HG03442 (cell line): Measurements from ENCODE around the gene STAT5B.

ENCODE experiments used
- ATAC-seq: cut with Tn5 transposase; IDR thresholded peaks from one replicate; pipeline ENCODE4 v1.9.1; 2021; ENCODE audit warnings: mild to moderate bottlenecking, moderate library complexity; ENCODE audit not compliant: unreplicated experiment

Gene STAT5B

DNA sequence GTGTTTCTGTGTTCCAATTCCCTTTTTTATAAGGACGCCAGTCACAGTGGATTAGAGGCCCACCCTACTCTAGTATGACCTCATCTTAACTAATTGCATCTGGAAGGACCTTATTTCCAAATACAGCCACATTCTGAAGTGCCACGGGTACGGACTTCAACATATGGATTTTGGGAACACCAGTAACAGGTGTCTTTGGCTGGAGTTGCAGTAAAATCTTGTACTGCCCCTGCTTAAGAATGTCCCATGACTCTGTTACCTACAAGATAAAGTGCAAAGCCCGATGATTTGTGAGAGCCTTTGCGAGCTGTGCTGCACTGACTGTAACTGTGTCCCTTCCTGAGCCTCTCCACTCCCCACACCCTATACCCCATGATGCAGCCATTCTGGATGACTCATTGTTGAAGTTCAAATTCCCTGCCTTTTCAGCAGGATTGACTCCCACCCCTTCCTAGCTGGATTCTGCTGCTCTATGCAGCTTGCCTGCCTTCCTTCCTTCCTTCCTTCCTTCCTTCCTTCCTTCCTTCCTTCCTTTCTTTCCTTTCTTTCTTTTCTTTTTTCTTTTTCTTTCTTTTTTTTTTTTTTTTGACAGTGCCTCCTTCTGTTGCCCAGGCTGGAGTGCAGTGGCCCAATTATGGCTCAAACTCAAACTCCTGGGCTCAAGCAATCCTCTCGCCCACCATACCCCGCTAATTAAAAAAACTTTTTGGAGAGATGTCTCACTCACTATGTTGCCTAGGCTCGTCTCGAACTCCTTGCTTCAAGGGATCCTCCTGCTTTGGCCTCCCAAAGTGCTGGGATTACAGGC is 93.1 kb downstream of the STAT5B start:
- ATAC-seq = no peak

DNA sequence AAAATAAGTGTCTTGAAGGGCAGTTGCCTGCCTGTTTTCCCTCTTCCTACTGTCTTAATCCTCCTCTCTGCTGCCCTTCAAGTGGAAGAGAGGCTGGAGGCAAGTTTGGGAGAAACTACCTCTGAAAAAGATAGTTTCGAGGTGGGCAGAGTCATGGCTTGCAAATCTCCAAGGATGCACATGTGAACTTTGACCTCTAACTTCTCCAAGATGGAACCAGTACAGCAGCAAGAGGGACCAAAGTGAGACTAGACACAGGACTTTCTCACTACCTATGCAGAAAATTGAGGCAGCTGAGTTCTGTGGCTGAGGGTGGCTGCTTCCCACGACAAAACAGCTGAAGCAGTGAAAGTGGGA is 94.4 kb downstream of the STAT5B start:
- no peak for ATAC-seq

DNA sequence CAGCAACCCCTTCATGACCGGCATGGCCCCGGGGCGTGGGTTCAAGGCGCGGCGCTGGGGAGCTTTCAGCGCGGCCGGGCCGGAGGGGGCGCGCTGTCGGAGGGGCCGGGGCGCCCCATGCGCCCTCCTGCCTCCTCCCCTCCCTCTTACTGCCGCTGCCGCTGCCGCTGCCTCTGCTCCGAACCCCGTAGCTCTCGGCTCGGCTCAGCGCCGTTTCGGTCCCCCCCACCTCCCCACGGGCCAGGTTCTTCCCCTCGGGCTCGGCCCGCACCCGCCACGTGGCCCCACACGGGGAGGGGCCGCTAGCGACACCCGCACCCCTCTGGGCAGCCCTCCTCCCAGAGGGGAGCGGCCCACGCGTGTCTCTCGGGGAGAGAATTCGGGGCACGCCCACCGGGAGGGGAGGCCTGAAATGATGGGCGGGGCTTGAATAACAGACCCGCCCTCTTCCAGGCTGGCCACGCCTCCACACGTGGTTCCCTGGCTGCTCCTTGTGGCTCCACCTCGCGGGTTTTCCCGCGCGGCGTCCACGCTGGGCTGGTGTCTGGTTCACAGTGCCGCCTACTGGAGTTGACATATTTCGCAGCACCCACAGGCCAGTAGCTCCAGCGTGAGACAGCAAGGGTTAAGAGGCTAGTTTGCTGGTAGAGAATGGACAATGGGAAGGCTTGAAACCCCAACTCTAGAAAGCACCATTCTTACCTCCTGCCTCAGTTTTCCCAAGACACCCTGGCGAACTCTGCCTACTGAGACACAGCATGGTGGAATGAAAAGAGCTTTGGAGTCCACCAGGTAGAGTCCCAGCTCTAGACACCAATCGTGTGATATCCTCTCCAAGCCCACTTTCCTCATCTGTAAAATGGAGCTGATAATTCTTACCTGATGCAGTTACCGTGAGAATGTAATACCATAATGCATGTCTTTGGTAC is 95.0 kb downstream of the STAT5B start, which contains the start of gene KCNH4:
Gene KCNH4, minus strand, starts transcription at position 221 of the 929 bp plus-strand sequence. Its CDS starts 197 bp downstream, at position 24.
- ATAC-seq = peak; percentile 49

DNA sequence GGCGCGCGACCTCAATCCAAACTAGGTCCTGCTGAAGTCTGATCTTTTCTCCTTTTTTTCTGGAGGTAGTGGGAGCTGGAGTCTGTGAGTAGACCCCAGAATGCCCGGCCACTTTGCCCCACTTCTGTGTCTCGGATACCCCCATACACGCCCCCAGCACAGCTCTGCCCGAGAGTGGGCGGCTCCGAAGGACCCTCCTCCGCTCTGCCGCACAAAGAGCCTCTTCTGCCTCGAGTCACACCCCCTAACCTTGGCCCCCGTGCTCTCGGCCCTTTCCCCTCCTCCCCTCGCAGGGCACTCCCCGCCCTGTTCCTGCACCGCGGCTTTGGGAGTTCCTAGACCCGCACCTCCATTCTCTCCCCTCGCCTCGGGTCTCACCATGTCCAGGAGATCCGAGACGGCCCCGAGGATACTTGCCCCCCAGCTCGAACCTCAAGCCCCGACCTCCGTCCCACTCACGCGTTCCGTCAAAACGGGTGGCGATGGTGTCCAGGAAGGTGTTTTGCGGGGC is 95.7 kb downstream of the STAT5B start:
- no peak for ATAC-seq

DNA sequence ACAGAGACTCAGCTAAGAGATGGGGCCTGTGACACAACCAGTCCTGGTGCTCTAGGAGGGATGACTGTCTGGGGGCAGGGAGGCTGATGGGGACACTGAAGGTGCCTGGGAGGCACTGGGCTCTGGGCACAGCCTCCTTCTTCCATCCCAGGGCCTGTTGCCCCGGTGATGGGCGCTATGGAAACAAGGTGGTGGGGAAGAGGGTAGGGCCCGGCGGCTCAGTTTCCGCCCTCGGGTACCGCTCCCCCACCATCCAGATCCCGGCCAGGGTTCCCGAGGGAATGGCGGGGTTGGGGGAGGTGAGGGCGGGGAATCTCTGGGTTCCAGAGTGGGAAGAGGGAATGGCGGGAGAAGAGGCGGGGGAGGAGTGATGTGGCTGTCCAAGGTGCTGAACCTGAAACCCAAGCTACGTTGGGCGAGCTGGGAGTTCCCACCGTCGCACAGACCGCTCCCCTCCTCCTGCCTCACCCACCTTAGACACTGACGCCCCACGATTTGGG is 96.2 kb downstream of the STAT5B start:
- no peak for ATAC-seq

DNA sequence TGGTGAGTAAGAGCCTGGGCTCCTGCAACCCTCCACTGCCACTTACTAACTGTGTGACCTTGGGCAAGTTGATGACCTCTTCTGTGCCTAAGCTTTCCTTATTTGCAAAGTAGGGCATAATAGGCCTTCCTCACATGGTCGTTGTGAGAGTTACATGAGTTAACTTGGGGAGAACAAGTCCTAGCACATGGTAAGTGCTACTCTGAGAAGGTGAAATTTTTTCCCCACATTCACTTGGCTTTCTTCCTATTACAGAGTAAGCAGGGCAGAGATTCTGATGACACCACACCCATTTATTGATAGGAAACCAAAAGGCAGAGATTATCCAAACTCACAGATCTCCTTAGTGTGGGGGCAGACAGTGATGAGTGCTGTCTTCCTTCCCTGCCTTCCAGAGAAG is 96.9 kb downstream of the STAT5B start:
- no peak for ATAC-seq

DNA sequence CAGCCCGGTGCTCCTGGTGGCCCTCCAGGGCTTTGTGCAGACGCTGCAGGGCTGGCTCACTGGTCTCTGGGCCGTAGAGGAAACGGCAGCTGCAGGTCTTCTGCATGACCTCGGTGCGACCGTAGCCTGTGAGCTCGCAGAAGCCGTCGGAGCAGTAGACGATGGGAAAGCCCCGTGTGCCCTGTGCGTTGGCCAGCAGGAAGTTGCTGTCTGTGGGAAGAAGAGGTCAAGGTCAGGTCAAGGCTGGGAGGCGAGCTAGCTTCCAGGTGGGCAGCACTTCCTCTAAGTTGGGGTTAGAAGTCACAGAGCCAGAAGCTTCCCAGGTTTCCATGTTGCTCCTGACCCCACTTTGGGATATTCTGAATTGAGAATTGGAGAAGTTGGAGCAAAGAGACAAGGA is 97.4 kb downstream of the STAT5B start:
- ATAC-seq = no peak

DNA sequence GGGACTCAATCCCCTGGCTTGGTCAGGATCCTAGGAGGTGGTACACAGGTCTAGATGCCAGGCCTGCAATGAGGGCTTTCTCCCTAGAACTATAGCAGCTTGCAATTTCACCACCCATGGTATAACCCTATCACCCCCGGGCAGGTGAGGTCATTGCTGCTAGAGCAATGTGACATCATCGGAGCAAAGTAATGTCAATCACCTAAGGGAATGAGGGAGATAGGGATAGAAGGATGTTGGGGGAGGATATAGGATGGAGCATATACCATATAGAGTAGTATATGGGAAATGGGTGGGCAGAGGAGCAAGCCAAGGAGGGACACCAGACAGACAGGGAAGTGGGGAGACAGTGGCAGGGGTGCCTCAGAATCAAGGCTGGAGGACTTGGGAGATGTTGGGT is 98.5 kb downstream of the STAT5B start:
- no peak for ATAC-seq

DNA sequence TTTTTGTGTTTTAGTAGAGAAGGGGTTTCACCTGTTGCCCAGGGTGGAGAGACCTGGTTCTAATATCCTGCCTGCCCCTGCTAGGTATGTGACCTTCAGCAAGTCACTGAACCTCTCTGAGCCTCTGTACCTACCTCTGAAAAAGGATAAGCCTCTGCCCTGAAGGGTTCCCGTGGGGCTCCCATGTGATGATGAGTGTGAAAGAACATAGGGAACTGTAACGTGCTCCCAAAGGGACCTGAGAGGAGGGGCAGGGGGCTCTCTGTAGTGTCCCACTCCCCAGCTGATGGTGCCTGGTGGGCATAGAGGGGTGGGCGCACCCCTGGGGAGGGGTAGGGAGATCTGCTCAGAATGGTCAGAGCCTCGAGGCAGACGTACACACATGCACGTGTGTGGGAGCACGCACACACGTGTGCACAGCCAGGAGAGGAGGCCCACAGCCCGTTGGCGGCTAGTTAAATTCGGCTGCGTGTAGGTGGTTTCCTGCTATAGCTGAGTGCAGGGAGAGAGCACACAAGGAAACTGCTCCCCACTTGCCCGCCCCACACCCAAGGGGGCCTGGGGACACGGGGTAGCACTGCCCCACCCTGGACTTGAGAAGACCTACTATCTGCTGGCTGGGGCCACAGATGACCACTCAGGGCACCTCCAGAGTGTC is 101.9 kb downstream of the STAT5B start:
- ATAC-seq = no peak

DNA sequence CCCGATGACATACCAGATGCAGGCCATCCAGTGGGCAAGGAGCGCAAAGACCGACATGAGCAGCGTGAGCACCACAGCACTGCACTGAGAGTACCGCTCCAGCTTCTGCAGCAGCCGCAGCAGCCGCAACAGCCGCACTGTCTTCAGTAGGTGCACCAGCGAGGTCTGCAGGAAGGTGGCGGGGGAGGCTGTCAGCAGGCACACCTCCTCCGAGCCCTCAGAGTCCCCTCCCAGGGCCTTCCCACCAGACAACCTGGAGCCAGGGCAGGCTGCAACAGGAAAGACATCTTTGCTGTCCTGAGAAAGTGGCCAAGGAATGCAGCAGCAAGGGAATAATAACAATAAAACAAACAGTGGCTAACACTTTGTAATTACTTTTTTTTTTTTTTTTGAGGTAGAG is 104.4 kb downstream of the STAT5B start:
- no peak for ATAC-seq

DNA sequence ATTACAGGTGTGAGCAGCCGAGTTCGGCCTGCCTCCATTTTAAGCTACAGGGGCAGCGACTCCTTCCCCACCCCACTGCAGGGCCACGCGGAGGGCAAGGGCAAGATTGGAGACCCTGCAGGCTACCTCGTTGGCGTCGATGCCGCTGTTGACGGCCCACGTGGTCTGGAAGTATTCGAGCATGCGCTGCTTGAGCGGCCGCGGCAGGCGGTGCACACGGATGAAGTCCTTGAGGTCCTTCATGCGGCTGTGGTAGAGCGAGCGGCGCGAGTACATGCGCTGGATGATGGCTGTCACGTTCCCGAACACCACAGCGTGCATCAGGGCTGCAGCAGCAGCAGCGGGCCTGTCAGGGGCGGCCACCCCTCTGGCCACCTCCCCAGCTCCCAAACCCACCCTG is 106.8 kb downstream of the STAT5B start:
- ATAC-seq = no peak

DNA sequence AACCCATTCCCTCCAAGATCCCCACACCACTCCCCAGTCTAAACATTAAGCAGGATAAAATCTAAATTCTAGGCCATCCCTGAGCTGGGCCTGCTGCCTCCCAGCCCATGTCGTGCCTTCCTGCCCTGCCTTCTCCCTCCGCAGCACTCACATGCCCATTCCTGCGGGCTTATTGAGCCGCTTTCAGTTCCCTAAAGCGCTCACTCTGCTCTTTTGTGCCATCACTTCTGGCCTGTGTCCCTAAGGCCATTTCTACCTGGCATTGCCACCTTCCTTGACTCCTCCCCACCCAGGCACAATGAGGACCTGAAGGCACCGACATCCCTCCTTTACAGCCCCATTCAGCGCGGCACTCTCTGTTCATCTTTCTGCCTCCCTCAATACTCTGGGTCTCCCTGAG is 108.4 kb downstream of the STAT5B start:
- no peak for ATAC-seq

DNA sequence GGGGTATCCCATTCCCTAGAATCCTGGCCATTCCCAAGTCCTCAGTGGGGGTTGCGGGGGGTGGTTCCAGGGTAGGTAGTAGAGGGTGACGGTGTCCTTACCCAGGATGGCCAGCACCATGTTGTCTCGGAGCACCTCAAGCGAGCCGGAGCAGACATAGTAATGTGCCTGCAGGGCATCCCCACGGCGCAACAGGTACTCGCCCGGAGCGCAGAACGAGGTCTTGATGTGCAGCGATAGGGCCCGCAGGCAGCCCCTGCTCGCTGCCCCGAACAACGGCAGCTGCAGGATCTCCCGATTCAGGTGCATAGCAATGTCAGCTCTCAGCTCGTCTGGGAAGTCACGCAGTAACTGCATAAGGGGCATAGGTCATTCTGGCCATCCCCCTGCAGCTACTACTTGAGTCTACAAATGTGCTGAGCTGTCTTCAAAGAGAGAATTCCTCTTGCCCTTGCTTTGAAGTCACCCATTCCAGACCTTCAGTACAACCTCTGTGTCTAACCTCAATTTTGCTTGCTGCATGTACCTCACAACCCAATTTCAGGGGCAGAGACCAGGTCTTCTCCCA is 109.9 kb downstream of the STAT5B start:
- ATAC-seq = no peak

DNA sequence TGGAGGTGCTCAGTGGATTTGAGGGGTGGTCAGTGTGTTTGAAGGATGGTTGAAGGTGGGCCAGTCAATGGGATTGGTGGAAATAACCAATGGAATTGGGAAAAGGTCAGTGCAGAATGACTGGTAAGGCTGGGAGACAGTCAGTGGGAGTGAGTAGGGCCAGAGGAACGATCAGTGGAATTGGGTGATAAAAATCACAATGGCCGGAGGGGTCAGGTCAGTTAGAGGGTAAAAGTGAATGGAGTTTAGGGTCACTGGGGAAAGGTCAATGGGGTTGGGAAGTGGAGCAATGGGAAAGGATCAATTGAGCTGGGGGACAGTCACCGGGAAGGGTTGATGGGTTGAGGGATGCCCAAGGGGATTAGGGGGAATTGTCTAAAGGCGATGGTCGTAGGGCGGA is 110.4 kb downstream of the STAT5B start:
- ATAC-seq = no peak

DNA sequence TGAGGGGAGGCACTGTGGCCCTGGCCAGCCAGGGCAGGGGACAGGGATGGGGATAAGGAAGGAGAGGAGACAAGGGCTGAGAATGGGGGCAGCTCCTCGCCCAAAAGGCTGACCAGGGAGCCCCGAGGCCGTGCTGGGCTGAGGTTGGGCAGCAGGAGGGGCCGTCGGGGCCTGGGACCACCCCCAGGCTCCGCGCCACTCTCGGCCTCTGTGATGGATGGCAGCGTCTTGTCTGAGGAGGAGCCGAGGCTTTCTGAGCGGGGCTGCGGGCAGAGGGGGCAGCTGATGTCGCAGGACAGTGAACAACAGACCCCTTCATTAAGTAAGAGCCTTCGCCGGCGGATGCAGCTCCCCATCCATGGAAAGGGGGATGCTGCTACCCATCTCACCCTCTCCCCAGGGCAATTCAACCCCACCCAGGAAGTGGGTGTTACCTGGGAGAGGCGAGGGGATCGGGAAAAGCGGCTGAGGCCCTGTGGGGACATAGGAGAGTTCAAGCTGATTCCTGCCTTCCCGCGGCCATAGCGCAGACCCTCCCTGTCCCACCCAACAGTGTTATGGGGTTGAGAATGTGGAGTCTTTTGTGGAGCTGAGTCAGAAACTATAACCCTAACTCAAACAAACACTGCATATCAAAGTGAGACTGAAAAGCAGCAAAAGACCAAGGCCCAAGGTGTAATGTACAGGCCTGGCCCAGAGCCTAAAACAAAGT is 112.3 kb downstream of the STAT5B start:
- ATAC-seq = no peak

DNA sequence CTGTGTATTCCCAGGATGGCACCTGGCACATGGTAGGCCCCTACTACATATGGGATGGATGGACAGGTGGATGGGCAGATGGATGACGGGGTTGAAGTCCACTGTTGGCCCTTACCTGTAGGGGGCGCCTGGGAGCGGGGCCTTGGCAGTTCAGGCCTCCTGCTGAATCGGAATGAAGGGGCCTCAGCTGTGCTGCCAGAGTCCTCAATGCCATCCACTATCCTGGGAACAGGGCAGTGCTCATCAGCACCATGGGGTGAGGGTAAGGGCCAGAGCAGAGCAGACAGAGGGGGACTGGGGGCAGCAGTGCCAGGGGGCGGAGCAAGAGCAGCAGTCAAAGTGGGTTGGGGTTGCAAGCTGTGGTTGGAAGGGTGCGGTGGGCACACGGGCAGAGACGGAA is 113.1 kb downstream of the STAT5B start:
- no peak for ATAC-seq

DNA sequence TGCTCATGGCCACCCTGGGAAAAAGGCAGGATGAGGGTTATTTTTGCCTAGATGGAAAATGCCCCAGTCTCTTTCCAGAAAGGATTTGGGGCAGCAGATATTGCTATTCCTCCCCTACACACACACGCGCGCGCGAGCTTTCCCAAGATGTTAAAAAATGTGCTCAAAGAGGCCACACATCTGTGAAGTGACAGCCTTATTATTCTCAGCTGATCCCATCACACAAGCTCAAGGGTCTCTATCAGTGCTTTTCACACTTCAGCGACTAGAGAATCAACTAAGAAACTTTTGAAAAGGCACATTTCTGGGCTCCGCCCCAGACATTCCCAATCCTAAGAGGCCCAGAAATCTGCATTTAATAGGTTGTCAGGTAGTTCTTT is 115.7 kb downstream of the STAT5B start:
- ATAC-seq = no peak

DNA sequence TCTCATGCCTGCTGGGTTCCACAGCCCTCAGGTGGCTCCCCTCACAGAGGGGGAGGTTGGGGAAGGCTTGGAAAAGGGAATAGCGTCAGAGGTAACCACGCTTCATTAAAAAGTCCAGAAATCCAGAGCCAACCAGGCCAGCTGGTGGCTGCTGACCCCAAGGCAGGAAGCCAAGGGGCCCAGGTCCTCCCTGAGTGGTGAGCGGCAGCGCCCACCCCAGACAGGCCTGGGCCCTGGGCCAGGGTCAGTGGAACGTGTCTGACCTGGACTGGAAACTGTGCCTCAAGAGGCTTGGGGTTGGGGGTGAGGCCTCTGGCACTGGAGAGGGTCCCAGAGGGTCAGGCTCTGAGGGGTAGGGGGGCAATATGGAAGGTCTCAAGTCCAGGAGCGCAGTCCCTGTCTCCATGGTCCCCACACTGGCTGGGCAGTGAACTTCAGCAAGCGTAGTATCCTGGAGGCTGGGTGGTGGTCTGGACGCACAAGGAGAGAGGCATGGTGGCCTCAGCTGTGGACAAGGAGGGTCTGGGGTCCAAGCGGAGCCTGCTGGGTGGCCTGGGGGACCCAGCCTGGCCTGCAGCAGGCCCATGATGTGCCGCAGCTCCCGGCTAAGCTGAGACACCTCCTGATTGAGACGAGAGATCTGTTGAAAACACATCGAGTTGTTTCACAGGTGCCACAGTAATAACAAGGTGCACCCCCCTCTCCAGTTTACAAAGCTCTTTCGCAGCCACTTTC is 116.2 kb downstream of the STAT5B start:
- ATAC-seq = no peak

DNA sequence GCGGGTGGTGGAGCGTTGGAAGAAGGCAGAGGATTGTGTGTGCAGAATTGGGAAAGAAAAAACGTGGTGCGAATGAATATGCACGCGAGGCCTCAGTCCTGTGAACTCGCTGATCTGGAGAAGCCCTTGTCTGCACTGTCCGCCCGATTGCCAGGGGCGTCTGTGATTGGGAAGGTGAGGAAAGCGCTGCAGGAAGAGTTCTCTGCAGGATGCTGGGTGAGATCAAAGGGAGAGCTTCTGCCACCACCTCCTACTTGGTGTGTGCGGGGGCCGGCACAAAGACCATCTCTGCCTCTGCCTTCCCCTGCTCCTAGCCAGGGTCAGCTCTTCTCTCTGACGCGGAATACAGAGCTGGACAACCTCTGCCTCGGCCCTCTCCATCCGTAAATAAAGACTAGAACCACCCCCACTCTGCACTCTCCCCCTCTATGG is 120.6 kb downstream of the STAT5B start:
- no peak for ATAC-seq
